SK-N-SH treated with all-trans-retinoic acid at 6 μM for 48 hours (cell line): ENCODE measurements around the gene ARHGAP24.

Experiments used
- CREB5 ChIP-seq: fragments of 250-450 bp; sonication (Bioruptor Pico); IDR thresholded peaks from 2 replicates; pipeline ENCODE4 v1.5.1; 2020; ENCODE audit warnings: low read depth, mild to moderate bottlenecking, moderate library complexity
- SNAI2 ChIP-seq: fragments of 250-450 bp; sonication (Bioruptor Pico); IDR thresholded peaks from 2 replicates; pipeline ENCODE4 v1.5.0; 2020; ENCODE audit warnings: mild to moderate bottlenecking, moderate library complexity
- TSHZ2 ChIP-seq: fragments of 250-450 bp; sonication (Bioruptor Pico); IDR thresholded peaks from 2 replicates; pipeline ENCODE4 v1.5.0; 2020; ENCODE audit warnings: mild to moderate bottlenecking, moderate library complexity
- ZC3H10 ChIP-seq: fragments of 250-450 bp; sonication (Bioruptor Pico); IDR thresholded peaks from 2 replicates; pipeline ENCODE4 v1.5.1; 2021; ENCODE audit warnings: mild to moderate bottlenecking, moderate library complexity
- ZNF70 ChIP-seq: fragments of 450-650 bp; formaldehyde crosslinking; IDR thresholded peaks from 2 replicates; pipeline ENCODE4 v1.5.0; 2020; ENCODE audit warnings: mild to moderate bottlenecking, moderate library complexity

DNA sequence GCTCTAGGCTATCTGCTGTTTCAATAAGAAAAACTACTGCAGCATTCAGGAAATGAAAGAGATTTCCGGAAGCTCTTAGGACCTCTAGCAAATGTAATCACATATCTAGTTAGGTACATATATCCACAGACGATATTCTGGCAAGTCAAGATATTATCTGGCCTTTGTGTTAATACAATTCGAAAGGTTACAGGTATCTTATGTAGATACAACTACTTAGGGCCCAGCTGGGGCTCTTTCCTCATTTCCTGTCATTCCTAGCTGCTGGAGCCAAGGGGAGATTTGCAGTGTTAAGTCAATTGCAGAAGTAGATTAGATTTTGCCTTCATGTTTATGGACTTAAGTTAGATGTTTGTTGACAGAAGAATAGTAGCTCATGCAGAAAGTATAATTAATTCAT is 299.5 kb downstream of the ARHGAP24 start:
- TF ChIP-seq ZC3H10 (CRISPR knock-in tag) (no peak), ZNF70 (CRISPR knock-in tag) (no peak), TSHZ2 (no peak), CREB5 (CRISPR knock-in tag) (no peak), SNAI2 (CRISPR knock-in tag) (no peak)
